Mesothelial cell of epicardium (in vitro differentiated cells): ENCODE measurements around the gene UHRF1. TPM values are rescaled to one million over a fixed set of nuclear protein-coding genes. Genes with fewer than 3 reads are reported as not detected.

ENCODE experiments used
- DNase-seq, 2 experiments: peaks; one replicate each; pipeline ENCODE4 v3.0.0; 2021; ENCODE audit warnings: low spot score in 2 of 2; ENCODE audit not compliant: unreplicated experiment in 2 of 2
- H3K27ac Mint-ChIP-seq: 2 replicates; pipeline ENCODE4 v1.8.0; 2021; ENCODE audit warnings: mixed read lengths
- H3K27me3 Mint-ChIP-seq: 2 replicates; pipeline ENCODE4 v1.8.0; 2021; ENCODE audit warnings: low read depth, mixed read lengths
- H3K36me3 Mint-ChIP-seq: 2 replicates; pipeline ENCODE4 v1.8.0; 2021; ENCODE audit warnings: mixed read lengths
- H3K4me1 Mint-ChIP-seq: 2 replicates; pipeline ENCODE4 v1.8.0; 2021; ENCODE audit warnings: mixed read lengths
- H3K4me3 Mint-ChIP-seq: 2 replicates; pipeline ENCODE4 v1.8.0; 2021; ENCODE audit warnings: mild to moderate bottlenecking, moderate library complexity, mixed read lengths
- H3K9me3 Mint-ChIP-seq: 2 replicates; pipeline ENCODE4 v1.8.0; 2021; ENCODE audit warnings: mixed read lengths
- CTCF ChIP-seq: fragments of 200-600 bp; sonication (generic); IDR thresholded peaks from one replicate; pipeline ENCODE4 v1.5.0; 2021; ENCODE audit warnings: antibody characterized with exemption; ENCODE audit not compliant: unreplicated experiment
- total RNA-seq: library from RNA; stranded (reverse); gene quantifications from 3 replicates; pipeline ENCODE4 v1.2.1, GENCODE V29; 2021

Gene UHRF1
- total RNA-seq, 1 donor from 2014 or later: 28.9 TPM

GRCh38 chr19:4987692-4988370 lies 78.5 kb downstream of the UHRF1 start:
- peaks cover 12% of the 10 kb centered on the region for H3K36me3 Mint-ChIP-seq
- no peaks in the 10 kb centered on the region for H3K27me3 Mint-ChIP-seq
- peak overlapping the region; percentile 36 for H3K4me3 Mint-ChIP-seq
- peaks cover 12% of the 10 kb centered on the region for H3K9me3 Mint-ChIP-seq
- no peak for DNase-seq
- peak overlapping the region; percentile 85 for H3K27ac Mint-ChIP-seq
- H3K4me1 Mint-ChIP-seq: peaks cover 44% of the 10 kb centered on the region
- no peak for TF ChIP-seq CTCF

GRCh38 chr19:4988770-4989251 lies 79.5 kb downstream of the UHRF1 start:
- Mint-ChIP-seq H3K4me1 (peaks cover 43% of the 10 kb centered on the region), H3K9me3 (peaks cover 15% of the 10 kb centered on the region), H3K27ac (peak overlapping the region; percentile 39), H3K4me3 (no peak overlapping the region), H3K36me3 (peaks cover 17% of the 10 kb centered on the region), H3K27me3 (no peaks in the 10 kb centered on the region)
- TF ChIP-seq CTCF: no peak
- DNase-seq: no peak

- peaks cover 38% of the 10 kb centered on the region for H3K4me1 Mint-ChIP-seq
- DNase-seq: no peak
- no peaks in the 10 kb centered on the region for H3K27me3 Mint-ChIP-seq
- H3K9me3 Mint-ChIP-seq: peaks cover 15% of the 10 kb centered on the region
- no peak overlapping the region for H3K4me3 Mint-ChIP-seq
- peak overlapping the region; percentile 47 for H3K27ac Mint-ChIP-seq
- peaks cover 17% of the 10 kb centered on the region for H3K36me3 Mint-ChIP-seq
- TF ChIP-seq CTCF: no peak
Measured at GRCh38 chr19:4990306-4990705, 81.0 kb downstream of the UHRF1 start.

- DNase-seq: no peak
Measured at GRCh38 chr19:4991538-4991937, 82.2 kb downstream of the UHRF1 start.

DNA sequence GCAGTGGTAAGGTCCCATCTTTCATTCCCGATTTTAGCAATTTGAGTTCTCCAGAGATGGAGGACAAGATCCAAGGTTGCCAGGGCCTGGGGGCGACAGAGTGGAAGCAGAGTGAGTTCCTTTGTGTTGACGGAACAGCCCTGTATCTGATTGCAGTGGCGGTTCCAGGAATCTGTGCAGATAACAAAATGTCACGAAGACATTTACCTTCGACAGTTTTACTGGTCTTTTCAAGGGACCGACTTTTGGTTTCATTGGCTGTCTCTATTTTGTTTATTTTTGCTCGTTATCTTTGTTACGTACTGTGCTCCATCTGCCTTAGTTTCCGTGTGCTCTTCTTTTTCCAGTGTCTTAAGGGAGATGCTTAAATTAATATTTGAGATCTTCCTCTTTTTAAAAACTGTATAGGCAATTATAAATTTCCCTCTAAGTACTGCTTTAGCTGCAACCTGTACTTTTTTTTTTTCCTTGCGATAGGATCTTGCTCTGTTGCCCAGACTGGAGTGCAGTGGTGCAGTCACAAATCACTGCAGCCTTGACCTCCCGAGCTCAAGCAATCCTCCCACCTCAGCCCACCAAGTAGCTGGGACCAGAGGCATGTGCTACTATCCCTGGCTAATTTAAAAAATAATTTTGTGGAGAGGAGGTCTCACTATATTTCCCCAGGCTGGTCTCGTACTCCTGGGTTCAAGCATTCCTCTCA lies 82.8 kb downstream of the UHRF1 start:
- no peak for TF ChIP-seq CTCF
- Mint-ChIP-seq H3K27ac (no peak overlapping the region), H3K27me3 (no peaks in the 10 kb centered on the region), H3K4me3 (no peak overlapping the region), H3K36me3 (peaks cover 23% of the 10 kb centered on the region), H3K4me1 (peaks cover 26% of the 10 kb centered on the region), H3K9me3 (peaks cover 15% of the 10 kb centered on the region)
- DNase-seq: no peak

More at GRCh38 chr19:4991538-4991937, 82.2 kb downstream of the UHRF1 start:
- Mint-ChIP-seq H3K4me1 (peaks cover 30% of the 10 kb centered on the region), H3K9me3 (peaks cover 15% of the 10 kb centered on the region), H3K27me3 (no peaks in the 10 kb centered on the region), H3K4me3 (no peak overlapping the region), H3K36me3 (peaks cover 22% of the 10 kb centered on the region), H3K27ac (no peak overlapping the region)
- no peak for TF ChIP-seq CTCF
